ENCODE measurements around the gene USP48. TPM values are rescaled to one million over a fixed set of nuclear protein-coding genes. Genes with fewer than 3 reads are reported as not detected.

USP48 gene
- polyA plus RNA-seq, 1 donor, result 94.3 TPM

DNA sequence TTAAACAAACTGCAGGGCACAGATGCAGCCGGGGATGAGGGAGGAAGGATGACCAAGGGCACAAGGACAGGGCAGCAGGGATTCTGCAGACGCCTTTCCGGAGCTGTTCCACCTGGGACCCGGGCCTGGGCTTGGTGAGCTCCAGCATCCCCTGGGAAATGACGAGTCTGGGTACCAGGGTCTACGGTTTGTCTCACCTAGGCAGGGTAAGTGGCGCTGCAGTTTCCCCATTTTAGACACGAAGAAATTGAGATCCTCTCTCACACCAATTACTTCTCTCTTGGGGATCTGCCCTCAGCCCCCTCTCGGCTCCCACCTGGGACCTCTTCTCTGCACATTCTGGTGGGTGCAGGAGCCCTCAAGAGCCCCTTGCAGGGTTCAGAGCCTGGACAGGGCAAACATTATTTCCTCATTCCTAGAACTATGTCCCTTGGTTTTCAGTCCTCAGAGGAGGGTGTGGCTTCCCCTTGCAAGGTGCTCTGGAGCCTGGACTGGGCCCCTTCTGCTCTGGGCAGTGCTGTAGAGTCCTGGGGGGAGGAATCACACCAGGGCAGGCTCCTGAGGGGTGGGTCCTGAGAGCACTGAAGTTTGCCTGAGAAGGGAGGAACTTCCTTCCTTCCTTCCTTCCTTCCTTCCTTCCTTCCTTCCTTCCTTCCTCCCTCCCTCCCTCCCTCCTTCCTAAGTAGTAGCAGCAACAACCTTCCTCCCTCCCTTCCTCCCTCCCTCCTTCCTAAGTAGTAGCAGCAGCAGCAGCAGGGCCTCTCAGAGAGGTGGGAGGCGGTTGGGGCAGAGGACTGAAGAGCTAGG is 129.8 kb downstream of the USP48 start:
- DNase-seq, result no peak

DNA sequence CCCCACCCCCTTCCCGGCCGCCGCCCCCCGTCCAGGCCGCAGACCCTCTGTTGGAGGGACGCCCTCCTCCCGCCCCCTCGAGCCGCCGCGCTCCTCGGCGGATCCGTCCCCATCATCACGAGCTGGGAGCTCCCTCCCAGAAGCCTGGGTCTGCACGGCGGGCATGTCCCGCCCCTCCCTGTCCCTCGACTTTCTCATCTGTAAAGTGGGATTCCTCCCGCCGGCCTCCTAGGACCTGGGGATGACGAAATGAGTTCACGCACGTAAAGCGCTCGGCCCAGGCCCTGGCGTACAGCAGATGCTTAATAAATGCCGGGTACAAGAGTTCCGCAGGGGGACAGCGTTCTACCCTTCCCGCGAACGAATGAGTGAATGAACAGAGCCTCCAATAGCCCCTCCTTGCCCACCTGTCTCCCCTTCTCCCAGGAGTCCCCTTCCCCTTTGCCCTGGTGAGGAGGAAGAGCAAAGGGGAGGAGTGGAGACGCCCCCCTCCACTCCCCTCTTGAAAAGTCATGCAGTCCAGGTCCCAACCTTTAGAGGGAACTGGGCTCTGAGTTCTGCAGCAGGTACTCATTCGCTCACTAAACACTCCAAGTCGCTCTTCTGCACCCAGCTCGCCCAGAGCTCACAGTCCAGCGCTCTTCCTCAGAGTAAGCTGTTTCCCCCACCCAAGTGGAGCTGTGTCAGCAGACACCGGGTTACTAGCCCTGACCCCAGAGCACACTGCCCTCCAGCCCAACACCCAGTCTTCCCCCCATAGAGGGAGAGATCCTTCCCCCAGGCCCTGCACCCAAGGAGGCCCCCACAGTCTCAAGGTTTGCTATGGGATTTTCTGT is 130.6 kb downstream of the USP48 start:
- DNase-seq, result no peak

DNA sequence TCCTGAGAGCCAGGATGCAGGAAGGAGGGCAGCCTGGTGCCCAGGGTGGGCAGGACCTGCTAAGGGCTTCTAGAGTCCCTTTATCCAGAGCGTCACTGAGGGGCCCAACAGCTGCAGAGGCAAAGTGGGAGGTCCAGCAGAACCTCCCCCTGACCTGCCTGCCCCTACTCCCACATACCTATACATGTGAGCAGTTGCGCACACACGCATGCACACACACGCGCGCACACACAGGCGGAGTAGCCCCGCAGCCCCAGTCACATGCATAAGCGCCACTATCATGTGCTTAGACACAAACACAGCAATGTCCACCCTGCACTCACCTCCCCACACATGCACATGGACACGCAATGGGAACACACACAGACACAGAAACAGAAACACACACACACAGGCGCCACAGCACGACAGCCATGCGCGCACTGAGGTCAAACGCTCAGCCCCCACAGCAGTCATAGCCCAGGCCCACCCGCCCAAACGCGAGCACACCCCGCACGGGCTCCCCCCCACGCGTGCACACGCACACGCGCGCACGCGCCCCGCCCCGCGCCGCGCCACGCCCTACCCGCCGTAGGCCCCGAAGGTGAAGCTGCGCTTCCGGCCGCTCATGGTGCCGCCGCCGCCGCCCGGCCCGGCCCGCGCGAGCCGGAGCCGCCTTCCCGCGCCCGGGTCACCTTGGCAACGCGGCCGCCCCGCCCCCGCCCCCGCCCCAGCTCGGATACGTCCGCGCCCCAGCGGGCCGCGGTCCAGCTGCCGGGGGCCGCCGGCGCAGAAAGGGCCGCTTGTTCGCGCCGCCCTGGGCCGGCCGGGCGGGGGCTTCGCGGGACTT is 131.5 kb downstream of the USP48 start:
- DNase-seq, result no peak

DNA sequence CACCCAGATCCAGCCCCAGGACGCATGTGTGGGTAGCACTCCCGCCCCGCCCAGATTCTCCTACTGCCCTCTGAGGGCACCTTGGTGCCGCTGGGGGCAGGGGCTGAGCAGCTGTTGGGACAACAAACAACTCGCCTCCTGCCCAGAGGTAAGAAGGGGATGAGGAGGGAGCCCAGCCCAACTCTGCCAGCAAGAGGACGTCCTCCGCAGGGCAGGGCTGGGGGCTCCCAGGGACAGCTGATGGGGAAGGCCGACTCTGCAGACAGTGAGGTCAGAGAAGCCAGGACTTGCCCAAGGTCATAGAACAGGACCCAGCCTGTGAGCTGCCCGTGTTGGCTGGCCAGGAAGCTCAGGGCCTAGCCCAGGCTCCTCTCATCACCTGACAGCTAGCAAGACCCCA is 132.5 kb downstream of the USP48 start:
- no peak for DNase-seq

DNA sequence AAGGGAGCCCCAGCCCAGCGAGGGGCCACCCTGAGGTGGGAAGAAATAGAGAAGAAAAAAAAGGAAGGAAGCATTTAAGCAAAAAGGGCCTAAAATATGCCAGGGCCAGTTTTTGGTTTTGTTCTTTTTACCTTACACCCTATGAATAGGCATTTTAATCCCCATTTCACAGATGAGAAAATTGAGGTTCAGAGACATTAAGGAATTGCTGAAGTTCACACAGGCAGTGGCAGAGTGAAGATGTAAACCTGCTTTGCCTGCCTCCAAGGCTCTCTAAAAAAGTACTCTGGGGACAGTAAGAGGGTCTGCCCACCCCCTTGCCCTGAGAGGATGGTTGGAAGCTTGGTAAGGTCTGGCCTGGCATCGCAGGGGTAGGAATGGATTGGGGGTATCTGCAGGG is 133.6 kb downstream of the USP48 start:
- DNase-seq, result no peak

DNA sequence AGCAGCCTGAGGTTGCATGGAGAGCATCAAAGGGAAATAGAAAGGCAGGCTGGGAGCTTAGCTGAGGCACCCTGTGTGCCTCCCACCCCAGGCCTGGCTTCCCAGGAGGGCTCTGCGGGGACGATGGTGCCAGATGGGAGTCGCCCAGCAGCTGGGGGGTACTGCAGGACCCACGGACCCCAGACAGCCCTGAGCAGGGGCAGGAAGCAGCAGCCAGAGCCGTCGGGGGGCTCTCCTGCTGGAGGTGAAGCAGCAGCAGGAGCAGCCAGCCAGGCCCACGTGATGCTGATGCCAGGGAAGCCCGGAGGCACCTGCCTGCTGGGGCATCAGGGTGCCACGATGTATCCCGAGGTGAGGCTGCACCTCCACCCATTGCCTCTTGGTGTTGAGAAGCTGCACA is 134.2 kb downstream of the USP48 start:
- no peak for DNase-seq

DNA sequence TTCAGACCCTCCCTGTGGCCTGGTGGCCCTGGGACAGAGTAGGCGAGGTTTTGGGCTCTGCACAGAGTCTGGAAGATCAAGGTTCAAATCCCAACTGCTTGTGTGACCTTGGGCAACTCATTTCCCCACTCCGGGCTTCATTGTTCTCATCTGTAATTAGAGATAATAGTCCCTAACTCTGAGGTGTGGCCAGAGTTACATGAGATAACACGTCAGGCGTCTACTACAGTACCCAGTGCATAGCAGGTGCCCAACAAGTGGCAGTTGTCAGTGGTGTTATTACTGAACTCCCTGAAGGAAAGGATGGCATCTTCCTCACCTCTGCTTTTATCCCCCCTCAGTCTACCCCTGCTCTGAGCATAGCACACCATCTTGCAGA is 134.6 kb downstream of the USP48 start:
- no peak for DNase-seq

DNA sequence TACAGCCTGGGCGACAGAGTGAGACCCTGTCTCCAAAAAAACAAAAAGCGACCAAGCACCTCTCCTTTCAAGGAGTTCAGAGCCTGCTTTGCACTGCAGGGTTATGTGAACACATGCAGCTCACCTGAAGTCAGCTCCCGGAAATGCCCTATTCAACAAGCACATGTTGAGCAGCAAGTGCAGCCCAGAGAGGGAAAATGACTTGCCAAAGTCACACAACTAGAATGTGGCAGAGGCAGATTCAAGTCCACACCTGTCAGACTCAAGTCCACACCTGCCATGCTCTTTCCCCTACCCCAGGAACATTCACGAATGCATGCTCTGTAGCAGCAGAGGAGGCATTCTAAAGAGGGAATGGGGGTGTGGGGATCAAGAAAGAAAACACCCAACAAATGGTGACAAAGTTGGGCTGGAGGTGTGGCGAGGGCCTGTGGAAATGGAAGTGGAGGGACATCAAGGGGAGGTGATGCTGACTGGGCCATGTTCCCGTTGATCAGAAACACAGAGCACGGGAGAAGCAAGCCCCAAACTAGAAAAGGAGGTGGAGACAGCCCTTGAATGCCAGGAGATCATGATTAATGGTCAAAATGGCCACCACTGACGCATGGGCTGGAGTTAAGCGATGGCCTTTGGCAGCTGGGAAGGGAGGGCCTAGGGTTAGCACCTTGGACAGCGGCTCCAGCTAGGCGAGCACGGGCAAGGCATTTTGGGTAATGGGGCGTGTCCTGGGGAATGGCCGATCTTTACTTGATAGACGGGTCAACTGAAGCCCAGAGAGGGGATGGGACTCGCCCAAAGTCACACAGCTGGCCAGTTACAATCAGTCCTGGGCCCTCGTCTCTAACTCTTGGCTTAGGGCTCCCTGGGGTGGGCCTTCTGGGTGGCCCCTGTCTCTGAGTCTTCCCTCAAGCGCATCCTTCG is 135.3 kb downstream of the USP48 start:
- DNase-seq, result peak; percentile 76

DNA sequence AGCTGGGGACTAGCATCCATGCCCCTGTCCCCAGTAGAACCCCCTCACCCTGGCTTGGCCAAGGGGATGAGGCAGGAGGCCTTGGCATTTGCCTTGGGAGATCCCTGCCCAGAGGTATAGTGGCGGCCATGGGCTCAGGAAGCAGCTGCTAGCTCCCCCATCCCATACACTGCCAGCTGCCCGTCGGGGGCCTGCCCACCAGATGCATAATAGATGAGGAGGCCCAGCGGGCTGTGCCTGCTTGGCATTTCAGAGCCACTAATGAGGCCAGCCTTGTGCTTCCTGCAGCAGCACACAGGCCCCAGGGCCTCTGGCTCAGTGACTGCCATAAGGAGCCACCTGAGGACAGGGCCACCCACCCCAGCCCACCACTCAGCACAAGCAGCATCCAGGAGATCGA is 137.4 kb downstream of the USP48 start:
- no peak for DNase-seq

DNA sequence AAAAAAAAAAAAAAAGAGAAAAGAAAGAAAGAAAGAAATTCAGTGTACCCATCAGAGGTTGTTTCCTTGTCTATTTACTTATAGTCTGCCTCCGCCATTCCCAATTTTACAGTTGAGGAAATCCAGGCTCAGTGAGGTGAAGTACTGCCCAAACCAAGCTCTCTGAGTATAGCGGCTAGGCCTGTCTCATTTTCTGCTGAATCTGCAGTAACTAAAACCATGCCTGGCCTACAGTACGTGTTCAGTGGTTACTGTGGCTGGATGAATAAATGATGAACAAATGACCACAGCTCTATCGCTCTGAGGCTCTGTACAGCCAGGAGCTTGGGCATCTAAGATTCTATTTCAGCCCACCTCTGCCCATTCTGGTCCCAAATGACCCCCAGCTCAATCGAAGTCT is 138.0 kb downstream of the USP48 start:
- no peak for DNase-seq

DNA sequence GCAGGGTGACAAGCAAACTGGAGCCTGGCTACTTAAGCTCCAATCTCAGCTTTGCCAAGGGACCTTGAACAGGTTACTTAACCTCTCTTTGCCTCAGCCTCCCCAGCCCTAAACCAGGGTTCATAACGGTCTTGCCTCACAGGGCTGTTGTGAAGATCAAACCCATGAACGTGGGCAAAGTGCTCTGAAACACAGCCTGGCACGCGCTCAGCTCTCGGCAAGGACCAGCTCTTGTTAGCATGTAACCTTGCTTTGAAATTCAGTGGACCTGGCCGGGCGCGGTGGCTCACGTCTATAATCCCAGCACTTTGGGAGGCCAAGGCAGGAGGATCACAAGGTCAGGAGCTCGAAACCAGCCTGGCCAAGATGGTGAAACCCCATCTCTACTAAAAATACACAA is 138.6 kb downstream of the USP48 start:
- no peak for DNase-seq

DNA sequence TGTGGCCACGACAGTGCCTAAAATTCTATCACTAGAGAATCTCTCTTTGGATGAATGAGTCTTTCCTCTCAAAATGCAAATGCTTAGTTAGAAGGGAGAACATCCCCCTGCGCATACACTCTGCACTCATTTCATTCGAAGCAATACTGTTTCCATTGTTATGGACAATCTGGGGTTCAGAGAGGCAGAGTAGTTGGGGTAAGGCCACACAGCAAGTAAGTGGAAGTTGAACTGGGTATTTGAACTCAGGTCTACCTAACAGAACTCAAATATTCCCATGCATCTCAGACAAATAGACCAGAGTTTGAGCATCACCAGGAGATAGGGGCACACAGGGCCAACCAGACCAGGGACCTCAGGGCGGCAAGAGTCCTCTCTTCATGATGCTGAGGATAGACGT is 139.3 kb downstream of the USP48 start:
- no peak for DNase-seq

DNA sequence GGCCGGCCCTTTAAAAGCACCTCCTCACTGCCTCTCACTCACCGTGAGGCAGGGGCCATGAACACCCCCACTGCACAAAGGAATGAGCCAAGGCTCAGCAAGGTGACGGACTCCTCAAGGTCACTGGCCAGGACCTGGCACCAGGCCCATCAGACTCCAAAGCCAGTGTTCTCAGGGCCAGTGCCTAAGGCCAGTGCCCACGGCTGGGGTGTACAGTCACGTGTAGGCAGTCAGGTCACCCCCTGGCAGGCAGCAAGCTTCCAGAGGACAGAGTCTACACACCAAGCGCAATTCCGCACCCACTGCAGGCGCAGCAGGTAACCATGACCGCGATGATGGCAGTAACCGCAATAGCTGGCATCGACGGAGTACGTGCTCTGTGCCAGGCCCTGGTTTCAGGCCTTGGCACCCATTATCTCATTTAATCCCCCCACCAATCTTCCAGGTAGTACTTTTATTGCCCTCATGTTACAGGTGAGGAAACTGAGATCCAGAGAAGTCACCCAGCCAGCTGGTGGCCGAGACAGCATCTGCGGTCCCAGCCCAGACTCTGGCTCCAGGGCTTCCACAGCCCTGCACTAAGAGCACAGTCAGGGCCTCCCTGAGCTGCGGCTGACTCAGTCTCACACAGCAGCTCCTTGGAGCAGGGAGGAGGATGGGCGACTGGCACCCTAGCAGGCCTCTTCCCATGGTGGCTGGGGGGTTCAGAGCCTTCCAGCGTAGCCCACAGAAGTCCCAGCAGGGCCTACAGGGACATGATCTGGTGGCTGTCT is 140.8 kb downstream of the USP48 start:
- no peak for DNase-seq

DNA sequence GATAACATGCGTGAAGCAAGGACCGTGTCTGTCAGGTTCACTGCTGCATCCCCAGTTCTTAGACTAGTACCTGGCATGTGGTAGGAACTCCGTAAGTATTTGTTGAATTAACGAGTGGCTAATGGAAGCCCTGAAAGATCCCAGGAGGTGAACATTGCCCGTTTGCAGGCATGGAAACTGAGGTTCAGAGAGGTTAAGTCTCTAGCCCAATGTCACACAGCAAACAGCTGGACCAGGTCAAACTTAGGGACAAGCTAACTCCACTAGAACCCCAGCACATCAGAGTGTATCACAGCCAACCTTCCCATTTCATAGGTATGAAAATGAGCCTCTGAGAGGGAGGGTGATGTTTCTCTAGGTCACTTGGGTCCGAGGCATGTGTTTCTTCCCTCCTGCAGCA is 141.4 kb downstream of the USP48 start:
- DNase-seq, result no peak

DNA sequence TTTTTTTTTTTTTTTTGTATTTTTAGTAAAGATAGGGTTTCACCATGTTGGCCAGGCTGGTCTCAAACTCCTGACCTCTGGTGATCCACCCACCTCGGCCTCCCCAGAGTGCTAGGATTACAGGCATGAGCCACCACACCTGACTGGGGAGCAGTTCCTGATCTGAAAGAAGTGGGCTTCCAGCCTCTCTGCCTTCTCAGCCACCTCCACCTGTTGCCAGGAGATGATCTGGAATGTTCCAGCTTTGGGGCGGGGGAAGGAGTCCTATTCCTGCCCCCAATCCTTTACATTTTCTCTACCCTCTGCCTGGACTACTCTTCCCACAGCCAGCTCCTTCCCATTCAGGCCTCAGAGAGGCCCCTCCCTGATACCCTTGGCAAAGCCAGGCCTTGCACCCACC is 141.9 kb downstream of the USP48 start:
- no peak for DNase-seq

DNA sequence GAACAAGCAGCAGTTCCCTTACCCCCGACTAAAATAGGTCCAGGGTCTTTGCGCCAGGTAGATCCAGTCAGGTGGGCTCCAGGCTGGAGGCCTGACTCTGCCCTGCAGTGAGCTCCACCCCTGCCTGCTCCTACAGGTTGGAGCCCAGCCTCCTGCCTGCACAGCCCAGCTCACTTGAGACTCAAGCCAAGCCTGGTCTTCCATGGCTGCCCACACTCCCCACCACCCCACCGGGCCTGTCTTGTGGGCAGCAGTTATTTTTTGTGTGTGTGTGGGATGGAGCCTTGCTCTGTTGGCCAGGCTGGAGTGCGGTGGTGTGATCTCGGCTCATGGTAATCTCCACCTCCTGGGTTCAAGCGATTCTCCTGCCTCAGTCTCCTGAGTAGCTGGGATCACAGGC is 142.3 kb downstream of the USP48 start:
- no peak for DNase-seq

DNA sequence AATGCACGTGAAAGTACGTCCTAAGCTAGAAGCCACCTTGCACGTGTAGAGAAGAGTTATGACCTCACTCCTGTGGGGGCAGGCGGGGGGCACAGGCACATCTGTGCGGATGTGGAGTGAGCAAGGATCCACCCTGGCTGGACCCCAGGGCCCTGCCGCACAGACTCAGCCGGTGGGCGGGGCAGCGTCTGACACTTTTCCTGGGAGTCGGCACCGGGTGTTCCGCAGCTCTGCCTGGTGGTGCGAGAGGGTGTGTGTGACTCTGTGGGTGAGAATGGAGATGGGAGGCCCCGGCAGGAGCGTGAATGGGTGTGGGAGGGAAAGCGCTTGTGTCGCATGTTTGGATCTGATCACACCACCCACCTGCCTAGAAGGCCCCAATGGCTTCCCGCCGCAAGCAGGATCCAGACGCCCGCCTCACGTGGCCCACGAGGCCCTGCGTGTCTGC is 143.3 kb downstream of the USP48 start:
- no peak for DNase-seq

DNA sequence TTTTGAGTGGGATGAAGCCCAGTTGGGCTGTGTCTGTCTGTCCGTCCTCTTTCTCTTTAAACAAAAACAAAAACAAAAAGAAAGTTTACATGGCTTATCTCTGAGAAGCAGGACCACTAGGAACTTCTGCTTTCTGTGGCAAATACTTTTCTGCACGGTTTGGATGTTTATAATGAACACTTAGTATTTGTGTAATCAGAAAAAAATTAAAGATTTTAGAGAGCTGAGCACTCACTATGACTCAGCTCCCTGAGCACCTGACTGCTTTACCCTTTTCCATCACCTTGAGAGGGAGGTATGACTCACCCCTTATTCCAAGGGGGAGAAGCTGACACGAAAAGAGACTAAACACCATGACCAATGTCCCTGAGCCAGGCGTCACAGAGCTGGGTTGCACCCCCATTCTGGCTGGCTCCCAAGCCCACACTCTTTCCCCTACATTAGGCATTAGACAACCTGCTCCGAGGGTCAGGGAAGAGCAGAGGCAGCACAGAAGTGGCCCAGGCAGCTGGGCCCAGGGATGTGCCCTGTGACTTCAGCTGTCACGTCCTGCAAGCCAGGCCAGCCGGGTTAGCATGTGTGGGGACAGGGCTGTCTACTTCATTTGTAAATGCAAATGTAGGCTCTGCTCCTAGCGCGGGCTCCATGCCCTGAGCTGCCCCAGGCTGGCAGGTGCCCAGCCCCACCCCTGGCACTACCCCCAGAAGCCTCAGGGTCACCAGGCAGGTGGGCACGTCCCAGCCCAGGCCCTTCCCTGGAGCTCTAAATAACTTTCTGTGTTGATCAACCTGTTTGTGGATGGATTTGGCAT is 144.2 kb downstream of the USP48 start:
- no peak for DNase-seq

DNA sequence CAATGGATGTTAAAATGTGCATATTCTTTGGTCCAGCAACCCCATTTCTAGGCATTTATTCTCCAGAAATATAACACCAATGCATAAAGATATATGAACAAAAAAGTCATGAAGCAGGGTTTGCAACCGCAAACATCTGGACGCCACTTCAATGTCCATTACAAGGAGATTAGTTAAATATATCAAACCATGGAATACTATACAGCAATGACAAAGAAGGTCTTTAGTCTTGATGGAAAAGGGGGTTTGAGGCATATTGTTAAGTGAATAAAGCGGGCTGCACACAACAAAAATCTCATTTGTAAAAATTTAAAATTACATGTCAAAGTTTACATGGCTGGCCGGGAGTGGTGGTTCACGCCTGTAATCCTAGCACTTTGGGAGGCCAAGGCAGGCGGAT is 145.4 kb downstream of the USP48 start:
- DNase-seq, result no peak

DNA sequence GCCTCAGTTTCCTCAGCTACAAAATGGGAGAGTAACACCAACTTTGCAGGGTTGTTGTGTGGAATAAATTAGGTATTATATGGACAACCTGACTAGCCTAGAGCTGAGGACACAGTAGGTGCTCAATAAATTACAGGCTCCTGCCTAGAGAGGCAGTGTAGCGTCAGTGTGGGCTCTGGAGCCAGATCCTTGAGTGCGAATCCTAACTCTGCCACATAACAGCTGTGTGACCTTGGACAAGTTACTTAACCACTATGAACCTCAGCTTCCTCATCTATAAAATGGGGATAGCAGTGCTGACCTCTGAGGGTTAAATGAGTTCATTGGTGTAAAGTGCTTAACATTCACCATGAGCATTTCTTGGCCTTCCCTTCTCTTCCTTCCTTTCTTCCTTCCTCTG is 146.9 kb downstream of the USP48 start:
- no peak for DNase-seq

Measured in left kidney (tissue), 2 donors.